ENCODE data around the gene HCRT. TPM values are rescaled to one million over a fixed set of nuclear protein-coding genes. Genes with fewer than 3 reads are reported as not detected.

The HCRT gene
- polyA plus RNA-seq, 1 of the 3 experiments (the other 2 are of a cell fraction) = not detected

DNA sequence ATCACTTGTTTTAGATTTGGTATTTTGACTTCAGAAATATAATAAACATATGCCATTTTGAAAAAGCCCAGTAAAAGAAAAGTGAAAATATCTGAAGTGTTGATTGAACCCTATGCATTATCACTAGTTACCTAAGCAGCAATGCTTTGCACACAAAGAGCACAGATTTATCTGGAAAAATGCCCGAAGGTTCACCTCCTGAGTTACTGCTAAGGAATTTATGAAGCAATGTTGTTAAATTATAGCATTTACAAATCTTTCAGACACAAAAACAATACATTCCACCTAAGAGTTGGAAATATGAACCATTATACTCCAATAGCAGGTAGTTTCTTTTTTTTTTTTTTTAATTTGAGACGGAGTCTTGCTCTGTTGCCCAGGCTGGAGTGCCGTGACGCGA, 47.9 kb upstream of the HCRT start:
- TF ChIP-seq FOXM1 (IDR thresholded peaks at IDR 0.05; ENCODE audit: low read depth) (no peak), FOSL2 (IDR thresholded peaks at IDR 0.05; ENCODE audit: borderline replicate concordance, low read depth) (no peak), JUND (IDR thresholded peaks at IDR 0.05) (no peak), GABPA (IDR thresholded peaks at IDR 0.05; ENCODE audit: low read depth) (no peak), SMC3 (IDR thresholded peaks at IDR 0.05; ENCODE audit: low read depth, low read length) (no peak), TEAD4 (IDR thresholded peaks at IDR 0.05; ENCODE audit: borderline replicate concordance, insufficient read depth) (no peak), MEF2A (IDR thresholded peaks at IDR 0.05; ENCODE audit: borderline replicate concordance, low read depth) (no peak), NRF1 (IDR thresholded peaks at IDR 0.05; ENCODE audit: low read depth, low read length) (no peak), RXRA (IDR thresholded peaks at IDR 0.05; ENCODE audit: borderline replicate concordance, low read depth) (no peak), CHD2 (IDR thresholded peaks at IDR 0.05; ENCODE audit: low read length, partially characterized antibody) (no peak)
- TF ChIP-seq, protein P1, sequence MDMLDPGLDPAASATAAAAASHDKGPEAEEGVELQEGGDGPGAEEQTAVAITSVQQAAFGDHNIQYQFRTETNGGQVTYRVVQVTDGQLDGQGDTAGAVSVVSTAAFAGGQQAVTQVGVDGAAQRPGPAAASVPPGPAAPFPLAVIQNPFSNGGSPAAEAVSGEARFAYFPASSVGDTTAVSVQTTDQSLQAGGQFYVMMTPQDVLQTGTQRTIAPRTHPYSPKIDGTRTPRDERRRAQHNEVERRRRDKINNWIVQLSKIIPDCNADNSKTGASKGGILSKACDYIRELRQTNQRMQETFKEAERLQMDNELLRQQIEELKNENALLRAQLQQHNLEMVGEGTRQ (IDR thresholded peaks at IDR 0.05; ENCODE audit: borderline replicate concordance, low read depth, low read length) = no peak
- TF ChIP-seq, protein P2, sequence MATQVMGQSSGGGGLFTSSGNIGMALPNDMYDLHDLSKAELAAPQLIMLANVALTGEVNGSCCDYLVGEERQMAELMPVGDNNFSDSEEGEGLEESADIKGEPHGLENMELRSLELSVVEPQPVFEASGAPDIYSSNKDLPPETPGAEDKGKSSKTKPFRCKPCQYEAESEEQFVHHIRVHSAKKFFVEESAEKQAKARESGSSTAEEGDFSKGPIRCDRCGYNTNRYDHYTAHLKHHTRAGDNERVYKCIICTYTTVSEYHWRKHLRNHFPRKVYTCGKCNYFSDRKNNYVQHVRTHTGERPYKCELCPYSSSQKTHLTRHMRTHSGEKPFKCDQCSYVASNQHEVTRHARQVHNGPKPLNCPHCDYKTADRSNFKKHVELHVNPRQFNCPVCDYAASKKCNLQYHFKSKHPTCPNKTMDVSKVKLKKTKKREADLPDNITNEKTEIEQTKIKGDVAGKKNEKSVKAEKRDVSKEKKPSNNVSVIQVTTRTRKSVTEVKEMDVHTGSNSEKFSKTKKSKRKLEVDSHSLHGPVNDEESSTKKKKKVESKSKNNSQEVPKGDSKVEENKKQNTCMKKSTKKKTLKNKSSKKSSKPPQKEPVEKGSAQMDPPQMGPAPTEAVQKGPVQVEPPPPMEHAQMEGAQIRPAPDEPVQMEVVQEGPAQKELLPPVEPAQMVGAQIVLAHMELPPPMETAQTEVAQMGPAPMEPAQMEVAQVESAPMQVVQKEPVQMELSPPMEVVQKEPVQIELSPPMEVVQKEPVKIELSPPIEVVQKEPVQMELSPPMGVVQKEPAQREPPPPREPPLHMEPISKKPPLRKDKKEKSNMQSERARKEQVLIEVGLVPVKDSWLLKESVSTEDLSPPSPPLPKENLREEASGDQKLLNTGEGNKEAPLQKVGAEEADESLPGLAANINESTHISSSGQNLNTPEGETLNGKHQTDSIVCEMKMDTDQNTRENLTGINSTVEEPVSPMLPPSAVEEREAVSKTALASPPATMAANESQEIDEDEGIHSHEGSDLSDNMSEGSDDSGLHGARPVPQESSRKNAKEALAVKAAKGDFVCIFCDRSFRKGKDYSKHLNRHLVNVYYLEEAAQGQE (IDR thresholded peaks at IDR 0.05; ENCODE audit: low read depth, low read length) = no peak
- Histone ChIP-seq H3K36me3 (replicated peaks in 1 of 2; ENCODE audit: control insufficient read depth in 1 of 2, insufficient read depth in 2 of 2, low read length in 1 of 2) (peaks cover 0 to 10% of the 10 kb centered on the region in 2 experiments), H3K9me2 (no peaks in the 10 kb centered on the region), H3K27me3 (ENCODE audit: insufficient read depth) (no peaks in the 10 kb centered on the region), H3K4me2 (no peak overlapping the region), H3K27ac (ENCODE audit: low read depth in 2 of 2, low read length in 1 of 2) (no peak overlapping the region), H3F3A (replicated peaks; ENCODE audit: insufficient read depth) (peaks cover 6% of the 10 kb centered on the region), H3K79me2 (ENCODE audit: insufficient read depth) (peaks cover 47% of the 10 kb centered on the region), H3K9ac (no peak overlapping the region), H3K4me1 (ENCODE audit: control insufficient read depth in 1 of 2, insufficient read depth in 2 of 2, low read depth in 1 of 2, low read length in 1 of 2) (no peaks in the 10 kb centered on the region; a peak in 1 of 4 replicates), H3K4me3 (ENCODE audit: low read depth in 2 of 2, low read length in 1 of 2) (no peak overlapping the region), H3K9me3 (no peaks in the 10 kb centered on the region), H4K20me1 (ENCODE audit: insufficient read depth) (no peaks in the 10 kb centered on the region), H2AFZ (ENCODE audit: low read depth) (no peak overlapping the region)
- no peak for DNase-seq
- ChIA-PET CTCF (interaction anchor here (1.1 to 3.3 kb wide), 2 partner anchors 11 to 89 kb away, joined by 4 to 14 read pairs; no protein-coding TSS in a partner anchor), POLR2A (no interaction called here)
- WGBS (ENCODE audit: low lambda C conversion rate) = 95% methylated on average over 5 of the region's 5 CpGs

DNA sequence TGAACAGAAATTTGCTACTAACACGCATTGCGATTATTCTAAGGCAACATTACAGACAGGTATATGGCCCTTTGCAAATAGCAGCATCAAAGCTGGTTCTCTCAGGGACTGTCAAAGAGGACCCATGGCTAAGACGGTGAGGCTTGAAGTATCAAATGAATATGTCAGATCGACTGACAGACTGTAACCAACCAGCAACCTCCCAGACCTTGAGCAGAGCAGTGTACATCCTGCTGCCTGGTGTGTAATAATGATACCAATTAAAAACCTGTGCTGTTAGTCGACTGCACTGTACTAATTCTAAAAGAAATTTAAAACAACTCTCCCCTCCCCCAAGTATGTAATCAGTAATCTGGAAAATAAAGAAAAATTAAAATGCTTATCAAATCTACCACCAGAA, 45.0 kb upstream of the HCRT start:
- no peak overlapping the region for H3K27ac ChIP-seq (ENCODE audit: low read depth in 2 of 2, low read length in 1 of 2)
- H4K20me1 ChIP-seq (ENCODE audit: insufficient read depth) = no peaks in the 10 kb centered on the region
- H3K9me3 ChIP-seq = no peaks in the 10 kb centered on the region
- H3K4me3 ChIP-seq (ENCODE audit: low read depth in 2 of 2, low read length in 1 of 2) = no peak overlapping the region
- no peaks in the 10 kb centered on the region for H3K9me2 ChIP-seq
- no peak overlapping the region for H3K9ac ChIP-seq
- no peak for DNase-seq
- H3K79me2 ChIP-seq (ENCODE audit: insufficient read depth) = peaks cover 19% of the 10 kb centered on the region
- POLR2A ChIA-PET = no interaction called here
- H3K4me1 ChIP-seq (ENCODE audit: control insufficient read depth in 1 of 2, insufficient read depth in 2 of 2, low read depth in 1 of 2, low read length in 1 of 2) = no peaks in the 10 kb centered on the region; a peak in 1 of 4 replicates
- H2AFZ ChIP-seq (ENCODE audit: low read depth) = no peak overlapping the region
- H3K27me3 ChIP-seq (ENCODE audit: insufficient read depth) = no peaks in the 10 kb centered on the region
- 72% methylated on average over 5 of the region's 5 CpGs for WGBS (ENCODE audit: low lambda C conversion rate)
- H3K36me3 ChIP-seq (replicated peaks in 1 of 2; ENCODE audit: control insufficient read depth in 1 of 2, insufficient read depth in 2 of 2, low read length in 1 of 2) = peaks cover 0 to 32% of the 10 kb centered on the region in 2 experiments
- H3K4me2 ChIP-seq = no peak overlapping the region
- peaks cover 16% of the 10 kb centered on the region for H3F3A ChIP-seq (replicated peaks; ENCODE audit: insufficient read depth)
- CTCF ChIA-PET = interaction anchor here (3.3 kb wide), 1 partner anchor 8 kb away, joined by 14 read pairs; no protein-coding TSS in a partner anchor
- TF ChIP-seq GATA2 (CRISPR knock-in tag; IDR thresholded peaks at IDR 0.05) = no peak
- TF ChIP-seq GABPA (IDR thresholded peaks at IDR 0.05; ENCODE audit: low read depth) = no peak
- no peak for TF ChIP-seq TEAD4 (IDR thresholded peaks at IDR 0.05; ENCODE audit: borderline replicate concordance, insufficient read depth)
- no peak for TF ChIP-seq RAD21 (IDR thresholded peaks at IDR 0.05; ENCODE audit: low read length)
- no peak for TF ChIP-seq NFIC (IDR thresholded peaks at IDR 0.05; ENCODE audit: borderline replicate concordance)
- no peak for TF ChIP-seq RFX5 (IDR thresholded peaks at IDR 0.05; ENCODE audit: low read length)
- TF ChIP-seq, protein P3, sequence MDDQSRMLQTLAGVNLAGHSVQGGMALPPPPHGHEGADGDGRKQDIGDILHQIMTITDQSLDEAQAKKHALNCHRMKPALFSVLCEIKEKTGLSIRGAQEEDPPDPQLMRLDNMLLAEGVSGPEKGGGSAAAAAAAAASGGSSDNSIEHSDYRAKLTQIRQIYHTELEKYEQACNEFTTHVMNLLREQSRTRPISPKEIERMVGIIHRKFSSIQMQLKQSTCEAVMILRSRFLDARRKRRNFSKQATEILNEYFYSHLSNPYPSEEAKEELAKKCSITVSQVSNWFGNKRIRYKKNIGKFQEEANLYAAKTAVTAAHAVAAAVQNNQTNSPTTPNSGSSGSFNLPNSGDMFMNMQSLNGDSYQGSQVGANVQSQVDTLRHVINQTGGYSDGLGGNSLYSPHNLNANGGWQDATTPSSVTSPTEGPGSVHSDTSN (IDR thresholded peaks at IDR 0.05) = no peak
- no peak for TF ChIP-seq FOSL2 (IDR thresholded peaks at IDR 0.05; ENCODE audit: borderline replicate concordance, low read depth)
- no peak for TF ChIP-seq SMC3 (IDR thresholded peaks at IDR 0.05; ENCODE audit: low read depth, low read length)
- TF ChIP-seq, protein P4, sequence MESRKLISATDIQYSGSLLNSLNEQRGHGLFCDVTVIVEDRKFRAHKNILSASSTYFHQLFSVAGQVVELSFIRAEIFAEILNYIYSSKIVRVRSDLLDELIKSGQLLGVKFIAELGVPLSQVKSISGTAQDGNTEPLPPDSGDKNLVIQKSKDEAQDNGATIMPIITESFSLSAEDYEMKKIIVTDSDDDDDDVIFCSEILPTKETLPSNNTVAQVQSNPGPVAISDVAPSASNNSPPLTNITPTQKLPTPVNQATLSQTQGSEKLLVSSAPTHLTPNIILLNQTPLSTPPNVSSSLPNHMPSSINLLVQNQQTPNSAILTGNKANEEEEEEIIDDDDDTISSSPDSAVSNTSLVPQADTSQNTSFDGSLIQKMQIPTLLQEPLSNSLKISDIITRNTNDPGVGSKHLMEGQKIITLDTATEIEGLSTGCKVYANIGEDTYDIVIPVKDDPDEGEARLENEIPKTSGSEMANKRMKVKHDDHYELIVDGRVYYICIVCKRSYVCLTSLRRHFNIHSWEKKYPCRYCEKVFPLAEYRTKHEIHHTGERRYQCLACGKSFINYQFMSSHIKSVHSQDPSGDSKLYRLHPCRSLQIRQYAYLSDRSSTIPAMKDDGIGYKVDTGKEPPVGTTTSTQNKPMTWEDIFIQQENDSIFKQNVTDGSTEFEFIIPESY (IDR thresholded peaks at IDR 0.05; ENCODE audit: borderline replicate concordance, low read depth) = no peak
- TF ChIP-seq, protein P1 (IDR thresholded peaks at IDR 0.05; ENCODE audit: borderline replicate concordance, low read depth, low read length) = no peak
- TF ChIP-seq NRF1 (IDR thresholded peaks at IDR 0.05; ENCODE audit: low read depth, low read length) = no peak
- no peak for TF ChIP-seq JUND (IDR thresholded peaks at IDR 0.05)
- no peak for TF ChIP-seq RCOR1 (IDR thresholded peaks at IDR 0.05; ENCODE audit: low read length)
